ENCODE data around the gene SUPT20HL2. TPM values are rescaled to one million over a fixed set of nuclear protein-coding genes. Genes with fewer than 3 reads are reported as not detected.

The SUPT20HL2 gene
- total RNA-seq (2022; extraction: Qiagen RNA extraction; ENCODE audit: low read depth), result not detected in 5 replicates

DNA sequence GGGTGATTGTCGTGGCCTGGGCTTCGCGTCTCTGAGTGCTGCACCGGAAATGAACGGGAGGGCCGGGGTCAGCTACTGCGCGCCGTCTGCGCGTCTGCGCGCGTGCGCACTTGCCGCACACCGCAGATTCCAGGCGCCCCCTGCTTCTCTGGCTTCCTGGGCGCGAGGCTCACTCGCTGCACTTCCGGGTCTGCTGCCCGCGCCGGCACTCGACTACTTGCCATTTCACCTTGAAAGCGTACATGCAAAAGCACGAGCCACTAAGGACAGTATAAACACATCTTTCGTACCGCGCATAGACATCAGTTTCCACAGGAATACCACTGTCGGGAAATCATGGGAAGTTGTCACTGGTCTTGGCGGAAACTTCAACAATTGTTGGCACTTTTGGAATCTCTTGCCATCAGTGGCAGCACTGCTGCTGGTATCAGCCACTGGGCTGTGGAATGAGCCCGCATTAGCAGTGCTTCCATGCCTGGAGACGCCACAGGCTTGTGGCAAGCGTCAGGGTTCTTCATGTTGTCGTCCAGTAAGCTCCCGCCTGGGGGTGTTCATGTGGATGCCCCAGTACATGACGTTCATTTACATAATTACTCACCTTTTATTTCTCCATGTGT is at the start of gene SUPT20HL2:
Gene SUPT20HL2, minus strand, starts transcription at position 51 of the 617 bp plus-strand sequence. CDS start 754 bp downstream, outside the sequence.

DNA sequence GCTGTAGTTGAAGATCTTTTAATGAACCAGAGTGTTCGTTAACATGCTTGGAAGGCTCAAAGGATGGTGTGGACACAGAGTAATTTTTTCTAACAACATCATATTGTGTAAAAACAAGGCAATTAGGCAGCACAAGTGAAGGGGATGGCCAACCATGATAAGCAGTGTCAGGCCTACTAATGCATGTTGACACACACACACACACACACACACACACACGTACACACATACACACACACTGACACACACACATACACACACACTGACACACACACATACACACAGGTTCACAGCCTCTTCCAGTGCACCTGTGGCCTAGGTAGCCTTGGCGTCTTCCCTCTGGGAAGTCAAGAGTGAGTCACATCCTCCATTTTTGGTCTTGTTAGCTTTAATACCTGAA is 46.4 kb upstream of the SUPT20HL2 start, which contains the start of gene SUPT20HL1:
Gene SUPT20HL1, plus strand, starts transcription at position 368 of the 400 bp plus-strand sequence. CDS start 2,122 bp downstream, outside the sequence.

Other genes with a start within 250 kb of the SUPT20HL2 start
- 7.0 to 12.8 TPM (median 8.9 TPM) in 5 replicates for gene ZFX, start 164.3 kb downstream of the SUPT20HL2 start, total RNA-seq (2022; extraction: Qiagen RNA extraction; ENCODE audit: low read depth)
- not detected in 5 replicates for gene SUPT20HL1, start 46.6 kb upstream of the SUPT20HL2 start, total RNA-seq (2022; extraction: Qiagen RNA extraction; ENCODE audit: low read depth)
- 3.7 to 6.8 TPM (median 5.6 TPM) in 5 replicates for gene PDK3, start 151.2 kb upstream of the SUPT20HL2 start, total RNA-seq (2022; extraction: Qiagen RNA extraction; ENCODE audit: low read depth)